ENCODE results near the gene BLOC1S5. TPM values are rescaled to one million over a fixed set of nuclear protein-coding genes. Genes with fewer than 3 reads are reported as not detected.

BLOC1S5 gene
- total and polyA plus RNA-seq, 9 of the 15 experiments (the other 6 are each of a cell fraction or from before 2014, with no cell fraction given): 8.5 to 41.0 (median 27.7) TPM

GRCh38 chr6:7979831-7980230, 84.4 kb downstream of the BLOC1S5 start:
- Histone ChIP-seq H3K9ac (ENCODE audit: insufficient read depth in 1 of 2, low read depth in 2 of 2, low read length in 2 of 2) (no peak overlapping the region), H3K27me3 (ENCODE audit: control insufficient read depth in 2 of 2, insufficient read depth in 2 of 2, low read length in 2 of 2) (peaks cover 12% of the 10 kb centered on the region in 2 experiments), H3K4me2 (ENCODE audit: insufficient read depth, low read length) (no peak overlapping the region), H3K27ac (ENCODE audit: extremely low read depth, low read depth, low read length) (no peak overlapping the region), H3K9me1 (ENCODE audit: control insufficient read depth, insufficient read depth, low read length) (no peaks in the 10 kb centered on the region), H4K20me1 (replicated peaks; ENCODE audit: control insufficient read depth, insufficient read depth, low read length) (peaks cover 15% of the 10 kb centered on the region; the same call in 1 of the 2 replicates), H3K9me3 (replicated peaks; ENCODE audit: control insufficient read depth, insufficient read depth, low read depth, low read length) (no peaks in the 10 kb centered on the region), H3K4me1 (replicated peaks in 1 of 2; ENCODE audit: control insufficient read depth in 2 of 2, insufficient read depth in 2 of 2, low read length in 2 of 2) (peaks cover 6 to 14% of the 10 kb centered on the region in 2 experiments; a peak in 4 of 5 replicates), H3K36me3 (ENCODE audit: control insufficient read depth, insufficient read depth, low read length) (no peaks in the 10 kb centered on the region), H3K4me3 (no peak overlapping the region), H2AFZ (ENCODE audit: low read depth, low read length) (no peak overlapping the region), H3K79me2 (ENCODE audit: control insufficient read depth, insufficient read depth, low read length) (no peaks in the 10 kb centered on the region)
- in situ Hi-C loops (cut with MboI) (no loop called here), intact Hi-C loops (cut with micrococcal nuclease) (loop anchor here (5.0 kb wide), 1 partner anchor 68 kb away; the partner anchor contains the start of gene TXNDC5)
- BruUV-seq (replicated peaks): no TSS peak
- FAIRE-seq: no peak
- POLR2A ChIA-PET: no interaction called here
- TF ChIP-seq GMEB1 (CRISPR knock-in tag; IDR thresholded peaks at IDR 0.05): no peak
- ATAC-seq: no peak
- DNase-seq (ENCODE audit: extremely low read depth in 1 of 4, low spot score in 3 of 4): no peak
- CTCF ChIA-PET (ENCODE audit: low intra/inter-chr PET ratio): no interaction called here

GRCh38 chr6:7978736-7979135, 85.5 kb downstream of the BLOC1S5 start:
- FAIRE-seq: no peak
- in situ Hi-C loops (cut with MboI) (no loop called here), intact Hi-C loops (cut with micrococcal nuclease) (loop anchor here (5.0 kb wide), 1 partner anchor 66 kb away; the partner anchor contains the start of gene TXNDC5)
- Histone ChIP-seq H3K79me2 (ENCODE audit: control insufficient read depth, insufficient read depth, low read length) (no peaks in the 10 kb centered on the region), H3K36me3 (ENCODE audit: control insufficient read depth, insufficient read depth, low read length) (no peaks in the 10 kb centered on the region), H3K4me2 (ENCODE audit: insufficient read depth, low read length) (no peak overlapping the region), H3K9me1 (ENCODE audit: control insufficient read depth, insufficient read depth, low read length) (no peaks in the 10 kb centered on the region), H3K9ac (ENCODE audit: insufficient read depth in 1 of 2, low read depth in 2 of 2, low read length in 2 of 2) (no peak overlapping the region), H3K4me3 (no peak overlapping the region), H3K9me3 (replicated peaks; ENCODE audit: control insufficient read depth, insufficient read depth, low read depth, low read length) (no peaks in the 10 kb centered on the region), H3K27me3 (ENCODE audit: control insufficient read depth in 2 of 2, insufficient read depth in 2 of 2, low read length in 2 of 2) (peaks cover 8 to 17% of the 10 kb centered on the region in 2 experiments), H3K4me1 (replicated peaks in 1 of 2; ENCODE audit: control insufficient read depth in 2 of 2, insufficient read depth in 2 of 2, low read length in 2 of 2) (peaks cover 7 to 20% of the 10 kb centered on the region in 2 experiments; a peak in 4 of 5 replicates), H2AFZ (ENCODE audit: low read depth, low read length) (no peak overlapping the region), H4K20me1 (replicated peaks; ENCODE audit: control insufficient read depth, insufficient read depth, low read length) (peaks cover 15% of the 10 kb centered on the region; the same call in 1 of the 2 replicates), H3K27ac (ENCODE audit: extremely low read depth, low read depth, low read length) (no peak overlapping the region)
- POLR2A ChIA-PET: no interaction called here
- TF ChIP-seq, protein P1, sequence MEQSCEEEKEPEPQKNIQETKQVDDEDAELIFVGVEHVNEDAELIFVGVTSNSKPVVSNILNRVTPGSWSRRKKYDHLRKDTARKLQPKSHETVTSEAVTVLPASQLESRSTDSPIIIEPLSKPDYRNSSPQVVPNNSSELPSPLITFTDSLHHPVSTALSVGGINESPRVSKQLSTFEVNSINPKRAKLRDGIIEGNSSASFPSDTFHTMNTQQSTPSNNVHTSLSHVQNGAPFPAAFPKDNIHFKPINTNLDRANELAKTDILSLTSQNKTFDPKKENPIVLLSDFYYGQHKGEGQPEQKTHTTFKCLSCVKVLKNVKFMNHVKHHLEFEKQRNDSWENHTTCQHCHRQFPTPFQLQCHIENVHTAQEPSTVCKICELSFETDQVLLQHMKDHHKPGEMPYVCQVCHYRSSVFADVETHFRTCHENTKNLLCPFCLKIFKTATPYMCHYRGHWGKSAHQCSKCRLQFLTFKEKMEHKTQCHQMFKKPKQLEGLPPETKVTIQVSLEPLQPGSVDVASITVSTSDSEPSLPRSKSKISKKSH (CRISPR knock-in tag; IDR thresholded peaks at IDR 0.05): no peak
- TF ChIP-seq, protein P2, sequence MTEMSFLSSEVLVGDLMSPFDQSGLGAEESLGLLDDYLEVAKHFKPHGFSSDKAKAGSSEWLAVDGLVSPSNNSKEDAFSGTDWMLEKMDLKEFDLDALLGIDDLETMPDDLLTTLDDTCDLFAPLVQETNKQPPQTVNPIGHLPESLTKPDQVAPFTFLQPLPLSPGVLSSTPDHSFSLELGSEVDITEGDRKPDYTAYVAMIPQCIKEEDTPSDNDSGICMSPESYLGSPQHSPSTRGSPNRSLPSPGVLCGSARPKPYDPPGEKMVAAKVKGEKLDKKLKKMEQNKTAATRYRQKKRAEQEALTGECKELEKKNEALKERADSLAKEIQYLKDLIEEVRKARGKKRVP (CRISPR knock-in tag; IDR thresholded peaks at IDR 0.05): peak; percentile 54; the same call in 1 of the 2 replicates
- TF ChIP-seq ZBTB17 (CRISPR knock-in tag; IDR thresholded peaks at IDR 0.05) (0 out of 2 replicates have a peak, but pooled peaks have one; percentile 49), TCFL5 (CRISPR knock-in tag; conservative IDR thresholded peaks at IDR 0.05) (0 out of 2 replicates have a peak, but pooled peaks have one; percentile 36), ZNF239 (CRISPR knock-in tag; IDR thresholded peaks at IDR 0.05) (0 out of 2 replicates have a peak, but pooled peaks have one; percentile 23), FIP1L1 (IDR thresholded peaks at IDR 0.05; ENCODE audit: low read depth, low read length, poor library complexity, severe bottlenecking) (no peak), ZNF311 (CRISPR knock-in tag; IDR thresholded peaks at IDR 0.05) (peak; percentile 68), MAZ (CRISPR knock-in tag; conservative IDR thresholded peaks at IDR 0.05 in 1 of 2, IDR thresholded peaks at IDR 0.05 in 1 of 2) (0 out of 4 replicates have a peak, but pooled peaks of 1 of the 2 experiments have one; percentile 46)
- CTCF ChIA-PET (ENCODE audit: low intra/inter-chr PET ratio): no interaction called here
- 0% methylated on average over 3 of the region's 3 CpGs for WGBS (ENCODE audit: insufficient coverage, low coverage, missing lambda C conversion rate)
- no peak for DNase-seq (ENCODE audit: extremely low read depth in 1 of 4, low spot score in 3 of 4)
- BruUV-seq (replicated peaks): no TSS peak
- no peak for ATAC-seq
